Right hindlimb (tissue), 1 donor: ENCODE data around the gene FKBP1A.

Experiments used
- DNase-seq: peaks from one replicate; pipeline ENCODE4 v3.0.0-alpha.2; 2018

Gene FKBP1A

GRCh38 chr20:1383623-1384404, 9.0 kb downstream of the FKBP1A start:
- no peak for DNase-seq

- no peak for DNase-seq
These were observed 10.2 kb downstream of the FKBP1A start for GRCh38 chr20:1382670-1383069.

DNA sequence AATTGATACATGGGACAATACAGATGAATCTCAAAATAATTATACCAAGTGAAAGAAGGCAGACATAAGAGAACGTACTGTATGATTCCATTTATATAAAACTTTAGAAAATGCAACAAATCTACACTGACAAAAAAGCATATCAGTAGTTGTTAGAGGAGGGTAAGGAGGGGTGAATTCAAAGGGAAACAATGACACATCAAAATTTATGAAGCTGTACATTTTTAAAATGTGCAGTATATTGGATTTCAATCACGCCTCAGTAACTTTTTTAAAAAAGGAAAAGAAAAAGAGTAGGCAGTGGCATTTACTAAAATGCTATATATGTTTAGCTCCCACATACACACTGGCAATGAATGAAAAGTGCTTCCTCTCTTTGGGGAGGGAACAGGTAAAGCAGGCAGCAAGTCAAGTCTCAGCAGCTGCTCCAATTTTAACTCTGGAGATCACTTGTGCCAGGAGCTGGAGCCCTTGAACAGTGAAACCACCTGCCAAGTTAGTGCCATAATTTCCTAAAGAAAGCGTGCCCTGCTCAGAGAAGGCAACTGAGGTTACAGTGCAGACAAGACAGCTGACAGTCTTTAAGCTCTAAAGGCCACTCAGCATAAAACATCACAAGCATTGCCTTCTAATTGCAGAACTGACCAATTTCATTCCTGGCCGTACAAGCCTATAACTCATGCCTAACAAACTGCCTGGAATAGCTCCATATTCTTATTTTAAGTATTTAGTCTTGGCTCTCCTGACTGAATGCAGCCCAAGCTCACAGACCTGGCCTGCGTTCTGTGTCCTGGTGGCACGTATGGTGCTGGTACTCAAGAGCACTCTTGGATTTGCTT, 10.9 kb downstream of the FKBP1A start:
- no peak for DNase-seq

DNA sequence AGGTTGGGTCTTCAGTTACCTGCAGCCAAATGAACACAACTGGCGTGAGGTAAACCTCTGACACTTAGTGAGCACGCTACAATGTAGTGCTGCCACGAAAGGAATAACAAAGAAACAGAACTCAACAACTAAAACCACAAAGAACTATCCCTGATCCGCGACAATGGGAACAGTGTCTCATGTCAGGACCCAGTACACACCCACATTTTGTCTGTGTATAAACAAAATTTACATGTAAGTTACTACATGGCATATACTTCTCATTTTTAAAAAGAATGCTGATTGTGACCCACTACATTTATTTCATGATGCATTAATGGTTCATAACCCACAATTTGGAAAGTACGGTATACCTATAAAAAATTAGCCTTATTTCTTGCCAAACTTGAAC, 14.1 kb downstream of the FKBP1A start:
- no peak for DNase-seq

DNA sequence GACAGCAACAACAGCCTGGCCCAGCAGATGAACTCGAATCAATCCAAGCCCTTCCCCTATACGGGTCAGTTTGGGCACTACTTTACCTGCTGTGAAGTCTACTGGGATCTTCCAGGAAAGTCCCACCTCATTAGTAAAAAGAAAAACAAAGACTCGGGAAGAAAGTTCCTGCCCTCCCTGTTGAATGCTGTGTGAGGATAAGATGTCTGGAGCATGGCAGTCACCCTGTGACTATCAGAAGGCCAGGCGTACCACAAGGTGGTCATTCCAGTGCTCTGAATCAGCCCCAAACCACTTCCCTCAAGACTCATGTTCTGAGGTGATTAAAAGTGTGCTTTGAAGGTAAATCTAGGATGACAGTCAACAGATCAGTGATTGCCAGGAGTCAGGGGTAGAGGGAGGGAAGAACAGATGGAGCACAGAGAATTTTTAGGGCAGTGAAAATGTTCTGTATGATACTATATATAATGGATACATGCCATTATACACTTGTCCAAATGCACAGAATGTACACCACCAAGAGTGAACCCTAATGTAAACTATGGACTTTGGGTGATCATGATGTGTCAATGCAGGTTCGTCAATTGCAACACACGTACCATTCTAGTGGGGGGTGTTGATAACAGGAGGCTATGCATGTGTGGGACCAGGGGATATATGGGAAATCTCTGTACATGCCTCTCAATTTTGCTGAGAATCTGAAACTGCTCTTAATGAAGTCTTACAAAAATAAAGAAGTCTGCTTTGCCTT, 14.7 kb downstream of the FKBP1A start:
- DNase-seq: no peak

- no peak for DNase-seq
These were observed 15.4 kb downstream of the FKBP1A start for GRCh38 chr20:1377341-1377871.

DNA sequence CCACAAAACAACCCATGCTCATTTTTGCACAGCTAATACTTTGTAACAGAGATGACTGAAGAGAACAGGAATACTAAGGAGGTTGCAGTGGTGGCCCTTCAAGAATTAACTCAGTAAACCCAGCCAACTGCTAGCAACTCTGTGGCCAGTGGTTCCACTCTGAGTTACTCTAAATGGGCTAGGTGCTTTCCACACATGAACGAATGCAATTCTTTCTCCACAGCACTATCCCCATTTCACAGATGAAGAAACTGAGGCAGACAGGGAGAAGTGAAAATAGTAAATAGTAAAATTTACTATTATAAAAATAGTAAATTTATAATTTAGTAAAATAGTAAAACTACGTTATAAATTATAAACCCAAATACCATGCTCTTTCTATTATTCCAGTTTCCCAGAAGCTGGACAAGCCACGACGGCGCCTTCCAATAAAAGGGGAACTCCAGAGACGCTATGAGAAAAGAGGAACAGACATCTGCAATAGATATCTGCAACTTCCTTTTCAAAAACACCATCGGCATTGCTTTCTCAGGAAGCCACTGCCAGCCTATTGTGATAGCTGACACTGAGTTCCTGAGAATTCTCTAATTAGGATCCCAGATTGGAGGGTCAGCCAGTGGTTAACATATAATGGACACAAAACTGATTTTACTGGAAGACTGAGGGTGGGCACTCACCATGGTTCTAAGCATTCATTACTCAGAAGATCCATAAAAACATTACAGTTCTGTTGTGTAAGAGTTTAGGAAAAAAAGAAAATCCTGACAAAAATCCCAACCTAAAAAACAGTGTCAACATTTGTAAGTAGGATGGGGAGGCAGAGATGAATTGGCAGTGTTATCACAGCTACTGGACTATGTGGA, 16.2 kb downstream of the FKBP1A start:
- DNase-seq: no peak

GRCh38 chr20:1376007-1376406, 16.8 kb downstream of the FKBP1A start:
- DNase-seq: no peak

DNA sequence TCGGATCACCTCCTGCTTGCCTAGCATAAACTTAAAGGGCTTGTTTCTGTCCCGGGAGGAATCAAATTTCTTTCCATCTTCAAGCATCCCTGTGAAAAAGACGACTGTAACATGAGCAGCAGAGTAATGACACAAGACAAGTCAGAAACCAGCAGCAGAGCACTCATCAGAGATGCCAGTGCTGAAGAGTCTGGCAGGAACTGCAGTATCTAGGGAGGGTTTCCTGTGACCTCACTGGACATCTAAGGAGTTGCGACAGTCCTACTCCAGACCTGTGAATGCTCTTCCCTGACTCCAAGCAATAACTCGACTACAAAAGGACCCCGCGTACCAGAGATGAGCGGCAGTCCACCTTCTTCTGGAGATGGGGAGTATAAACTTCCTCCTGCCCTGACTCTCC, 17.3 kb downstream of the FKBP1A start:
- no peak for DNase-seq

DNA sequence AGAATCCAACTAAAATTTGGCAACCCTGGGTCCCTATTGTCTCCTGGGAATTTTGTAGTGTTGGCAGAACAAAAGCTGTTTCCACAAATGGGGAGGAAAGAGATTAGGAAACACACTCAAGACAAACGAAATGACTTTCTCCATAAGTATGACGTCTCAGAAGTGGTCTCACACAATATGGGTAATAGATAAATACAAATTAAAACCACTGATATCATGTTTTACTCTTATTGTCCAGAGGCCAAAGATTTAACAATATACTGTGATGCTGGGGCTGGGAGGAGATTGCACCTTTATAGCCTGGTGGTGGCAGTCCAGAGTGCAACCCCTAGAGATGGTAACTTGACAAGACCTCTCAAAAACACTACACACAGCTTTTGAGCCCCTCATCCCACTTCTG, 18.6 kb downstream of the FKBP1A start:
- no peak for DNase-seq

GRCh38 chr20:1373614-1374013, 19.2 kb downstream of the FKBP1A start:
- DNase-seq: no peak

DNA sequence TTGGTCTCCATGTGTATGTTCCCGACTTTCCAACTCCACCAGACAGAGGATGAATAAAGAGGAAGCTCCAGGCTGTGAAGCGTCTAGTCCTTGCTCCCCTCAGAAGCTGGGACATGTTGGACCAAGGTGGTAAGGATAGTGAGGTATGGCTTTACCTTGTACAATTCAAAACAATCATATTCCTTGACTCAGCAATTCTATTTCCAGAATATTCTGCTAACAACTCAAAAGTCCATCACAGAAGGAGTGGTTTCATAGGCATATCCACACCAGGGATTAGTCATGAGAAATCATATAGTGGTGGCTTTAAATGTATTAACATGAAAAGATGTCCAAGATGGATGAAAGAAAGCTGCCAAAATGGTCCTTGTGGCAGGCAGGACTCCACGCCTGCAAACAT, 19.8 kb downstream of the FKBP1A start:
- DNase-seq: no peak

GRCh38 chr20:1371830-1372539, 20.9 kb downstream of the FKBP1A start:
- DNase-seq: no peak

DNA sequence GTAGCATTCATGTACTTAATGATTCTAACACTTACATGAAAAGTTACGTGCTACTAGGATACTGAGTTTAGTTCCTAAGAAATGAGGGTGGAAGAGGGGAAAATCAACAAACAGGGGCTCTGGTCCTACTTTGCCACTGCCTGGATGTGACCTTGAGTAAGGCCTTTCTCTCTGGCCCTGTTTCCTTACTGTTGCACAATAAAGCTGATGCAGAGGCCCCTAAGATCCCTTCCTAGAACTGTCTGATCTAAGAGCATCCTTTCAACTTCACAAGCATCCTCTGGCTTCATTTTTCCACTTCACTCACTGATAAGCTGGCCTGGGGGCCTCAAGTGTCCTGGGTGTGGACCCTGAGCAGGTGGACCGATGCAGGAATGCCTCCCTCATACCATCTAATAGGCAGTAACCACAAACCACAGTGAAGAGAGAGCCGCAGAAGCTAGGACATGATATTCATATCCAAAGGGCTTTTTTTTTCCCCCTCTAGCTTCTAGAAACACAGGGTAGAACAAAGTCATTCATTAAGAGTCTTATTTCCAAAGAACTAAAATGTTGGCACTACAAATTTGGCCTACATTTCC, 21.6 kb downstream of the FKBP1A start:
- no peak for DNase-seq

GRCh38 chr20:1370548-1371110, 22.2 kb downstream of the FKBP1A start:
- DNase-seq: no peak

GRCh38 chr20:1369970-1370369, 22.9 kb downstream of the FKBP1A start:
- DNase-seq: no peak

- DNase-seq: no peak
These were observed 24.2 kb downstream of the FKBP1A start for GRCh38 chr20:1368448-1369199.

GRCh38 chr20:1367479-1367878, 25.4 kb downstream of the FKBP1A start:
- no peak for DNase-seq

- no peak for DNase-seq
These were observed 28.7 kb downstream of the FKBP1A start for GRCh38 chr20:1364106-1364505.

DNA sequence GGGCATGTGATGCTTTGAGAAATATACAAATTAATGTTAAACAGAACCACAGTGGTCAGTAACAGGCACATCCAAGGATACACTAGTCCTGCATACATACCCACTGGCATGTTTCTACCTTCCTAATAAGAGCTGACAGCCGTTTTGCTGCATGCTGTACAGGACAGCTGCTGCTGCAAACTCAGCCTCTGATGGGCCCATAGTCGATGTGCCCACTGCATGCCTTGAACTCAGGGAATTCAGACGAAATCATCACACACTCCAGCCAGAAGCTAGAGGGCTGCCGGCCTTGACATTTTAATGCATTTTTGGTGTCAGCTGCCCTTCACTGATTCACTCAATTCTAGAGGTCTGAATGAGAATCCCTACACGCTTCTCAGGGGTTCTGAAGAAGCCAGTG, 29.3 kb downstream of the FKBP1A start:
- no peak for DNase-seq
